ENCODE measurements around the gene ERMARD.

Gene ERMARD

GRCh38 chr6:169802790-169803189 lies 51.4 kb downstream of the ERMARD start:
- no peak for DNase-seq (ENCODE audit: low read depth)
- TF ChIP-seq, protein P1, sequence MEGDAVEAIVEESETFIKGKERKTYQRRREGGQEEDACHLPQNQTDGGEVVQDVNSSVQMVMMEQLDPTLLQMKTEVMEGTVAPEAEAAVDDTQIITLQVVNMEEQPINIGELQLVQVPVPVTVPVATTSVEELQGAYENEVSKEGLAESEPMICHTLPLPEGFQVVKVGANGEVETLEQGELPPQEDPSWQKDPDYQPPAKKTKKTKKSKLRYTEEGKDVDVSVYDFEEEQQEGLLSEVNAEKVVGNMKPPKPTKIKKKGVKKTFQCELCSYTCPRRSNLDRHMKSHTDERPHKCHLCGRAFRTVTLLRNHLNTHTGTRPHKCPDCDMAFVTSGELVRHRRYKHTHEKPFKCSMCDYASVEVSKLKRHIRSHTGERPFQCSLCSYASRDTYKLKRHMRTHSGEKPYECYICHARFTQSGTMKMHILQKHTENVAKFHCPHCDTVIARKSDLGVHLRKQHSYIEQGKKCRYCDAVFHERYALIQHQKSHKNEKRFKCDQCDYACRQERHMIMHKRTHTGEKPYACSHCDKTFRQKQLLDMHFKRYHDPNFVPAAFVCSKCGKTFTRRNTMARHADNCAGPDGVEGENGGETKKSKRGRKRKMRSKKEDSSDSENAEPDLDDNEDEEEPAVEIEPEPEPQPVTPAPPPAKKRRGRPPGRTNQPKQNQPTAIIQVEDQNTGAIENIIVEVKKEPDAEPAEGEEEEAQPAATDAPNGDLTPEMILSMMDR (conservative IDR thresholded peaks at IDR 0.05; ENCODE audit: low read depth, low read length): no peak
- no peak overlapping the region for H3K4me3 ChIP-seq (ENCODE audit: low read depth, low read length)

DNA sequence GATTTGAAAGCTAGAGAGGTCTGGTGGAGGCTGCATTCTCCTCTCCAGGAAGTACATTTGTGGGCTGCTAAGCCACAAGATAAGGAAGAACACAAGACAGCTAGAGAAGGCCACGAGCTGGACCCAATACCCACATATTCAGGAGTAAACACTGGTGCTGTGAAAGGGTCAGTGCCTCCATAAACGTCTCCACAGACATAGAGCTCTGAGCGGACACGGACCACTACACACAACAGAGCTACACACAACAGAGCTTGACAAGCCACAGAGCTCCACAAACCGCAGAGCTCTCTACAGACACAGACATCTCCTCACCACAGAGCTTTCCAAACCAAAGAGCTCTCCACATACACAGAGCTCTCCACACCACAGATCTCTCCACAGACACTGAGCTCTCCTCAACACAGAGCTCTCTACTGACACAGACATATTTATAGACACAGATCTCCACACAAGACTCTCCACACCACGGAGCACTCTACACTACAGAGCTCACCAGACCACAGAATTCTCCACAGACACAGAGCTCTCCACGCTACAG lies 51.9 kb downstream of the ERMARD start:
- no peak for DNase-seq (ENCODE audit: low read depth)
- TF ChIP-seq, protein P1 (conservative IDR thresholded peaks at IDR 0.05; ENCODE audit: low read depth, low read length): no peak
- no peak overlapping the region for H3K4me3 ChIP-seq (ENCODE audit: low read depth, low read length)

DNA sequence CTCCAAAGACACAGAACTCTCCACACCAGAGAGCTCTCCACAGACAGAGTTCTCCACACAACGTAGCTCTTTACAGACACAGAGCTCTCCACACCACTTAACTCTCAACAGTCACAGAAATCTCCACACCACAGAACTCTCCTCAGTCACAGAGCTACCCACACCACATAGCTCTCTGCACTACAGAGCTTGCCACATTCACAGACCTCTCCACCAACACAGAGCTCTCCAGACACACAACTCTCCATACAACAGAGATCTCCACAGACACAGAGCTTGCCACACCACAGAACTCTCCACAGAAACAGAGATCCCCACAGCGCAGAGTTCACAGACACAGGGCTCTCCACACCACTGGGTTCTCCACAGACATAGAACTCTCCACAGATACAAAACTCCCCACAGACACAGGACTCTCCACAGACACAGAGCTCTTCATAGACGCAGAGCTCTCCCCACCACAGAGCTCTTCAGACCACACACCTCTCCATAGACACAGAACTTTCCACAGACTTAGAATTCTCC lies 52.5 kb downstream of the ERMARD start:
- TF ChIP-seq, protein P1 (conservative IDR thresholded peaks at IDR 0.05; ENCODE audit: low read depth, low read length): no peak
- H3K4me3 ChIP-seq (ENCODE audit: low read depth, low read length): no peak overlapping the region
- DNase-seq (ENCODE audit: low read depth): no peak

- DNase-seq (ENCODE audit: low read depth): no peak
- no peak overlapping the region for H3K4me3 ChIP-seq (ENCODE audit: low read depth, low read length)
- TF ChIP-seq, protein P1 (conservative IDR thresholded peaks at IDR 0.05; ENCODE audit: low read depth, low read length): no peak
Measured at GRCh38 chr6:169804427-169804826, 53.0 kb downstream of the ERMARD start.

GRCh38 chr6:169805242-169805838 lies 53.9 kb downstream of the ERMARD start:
- DNase-seq (ENCODE audit: low read depth): no peak
- no peak overlapping the region for H3K4me3 ChIP-seq (ENCODE audit: low read depth, low read length)
- TF ChIP-seq, protein P1 (conservative IDR thresholded peaks at IDR 0.05; ENCODE audit: low read depth, low read length): no peak

- no peak overlapping the region for H3K4me3 ChIP-seq (ENCODE audit: low read depth, low read length)
- TF ChIP-seq, protein P1 (conservative IDR thresholded peaks at IDR 0.05; ENCODE audit: low read depth, low read length): no peak
- DNase-seq (ENCODE audit: low read depth): no peak
Measured at GRCh38 chr6:169806701-169807100, 55.3 kb downstream of the ERMARD start.

- TF ChIP-seq, protein P1 (conservative IDR thresholded peaks at IDR 0.05; ENCODE audit: low read depth, low read length): no peak
- H3K4me3 ChIP-seq (ENCODE audit: low read depth, low read length): no peak overlapping the region
- no peak for DNase-seq (ENCODE audit: low read depth)
Measured at GRCh38 chr6:169807229-169807628, 55.8 kb downstream of the ERMARD start.
